Activated B cell treated with CpG ODN at 0.5 μM for 24 hours (primary cell): ENCODE measurements around the gene EBF3. TPM values are rescaled to one million over a fixed set of nuclear protein-coding genes. Genes with fewer than 3 reads are reported as not detected.

Experiments used
- ATAC-seq: fragments of 200-7000 bp; cut with Tn5 transposase; one replicate; pipeline ENCODE4 v1.10.0; 2021; ENCODE audit warnings: low read depth, mild to moderate bottlenecking, moderate library complexity
- CTCF ChIA-PET: fragments of 350-600 bp; sonication (Branson Sonifier 250); formaldehyde crosslinking; loops from one replicate; lab custom pipeline; 2021; ENCODE audit warnings: antibody characterized with exemption; lab: Charles Lee
- POLR2A ChIA-PET: fragments of 350-600 bp; sonication (Branson Sonifier 250); formaldehyde crosslinking; loops from one replicate; lab custom pipeline; 2021; ENCODE audit warnings: antibody characterized with exemption; lab: Charles Lee
- DNase-seq: peaks from one replicate; pipeline ENCODE4 v3.0.0; 2022
- H3K27ac Mint-ChIP-seq: one replicate; pipeline ENCODE4 v1.8.0; 2020; ENCODE audit warnings: mixed read lengths
- H3K27me3 Mint-ChIP-seq: one replicate; pipeline ENCODE4 v1.8.0; 2021; ENCODE audit warnings: mixed read lengths
- H3K36me3 Mint-ChIP-seq: one replicate; pipeline ENCODE4 v1.8.0; 2021; ENCODE audit warnings: low read depth, mixed read lengths
- H3K4me1 Mint-ChIP-seq: one replicate; pipeline ENCODE4 v1.8.0; 2021; ENCODE audit warnings: mixed read lengths
- H3K4me3 Mint-ChIP-seq: one replicate; pipeline ENCODE4 v1.8.0; 2020; ENCODE audit warnings: mild to moderate bottlenecking, mixed read lengths
- H3K9me3 Mint-ChIP-seq: one replicate; pipeline ENCODE4 v1.8.0; 2020; ENCODE audit warnings: mixed read lengths
- intact Hi-C: fragments of 100-400 bp; cut with micrococcal nuclease; formaldehyde crosslinking; loops from one replicate; pipeline ENCODE4 v1.15.1; 2024
- total RNA-seq: library from RNA; stranded (reverse); gene quantifications from 2 replicates; pipeline ENCODE4 v1.2.3, GENCODE V29; 2022
- TF ChIP-seq, protein P1 (sequence below): fragments of 200-600 bp; IDR thresholded peaks from one replicate; pipeline ENCODE4 v1.8.0; 2022; ENCODE audit warnings: antibody characterized with exemption, mild to moderate bottlenecking

EBF3 gene
- total RNA-seq, 1 donor from 2014 or later, result not detected

DNA sequence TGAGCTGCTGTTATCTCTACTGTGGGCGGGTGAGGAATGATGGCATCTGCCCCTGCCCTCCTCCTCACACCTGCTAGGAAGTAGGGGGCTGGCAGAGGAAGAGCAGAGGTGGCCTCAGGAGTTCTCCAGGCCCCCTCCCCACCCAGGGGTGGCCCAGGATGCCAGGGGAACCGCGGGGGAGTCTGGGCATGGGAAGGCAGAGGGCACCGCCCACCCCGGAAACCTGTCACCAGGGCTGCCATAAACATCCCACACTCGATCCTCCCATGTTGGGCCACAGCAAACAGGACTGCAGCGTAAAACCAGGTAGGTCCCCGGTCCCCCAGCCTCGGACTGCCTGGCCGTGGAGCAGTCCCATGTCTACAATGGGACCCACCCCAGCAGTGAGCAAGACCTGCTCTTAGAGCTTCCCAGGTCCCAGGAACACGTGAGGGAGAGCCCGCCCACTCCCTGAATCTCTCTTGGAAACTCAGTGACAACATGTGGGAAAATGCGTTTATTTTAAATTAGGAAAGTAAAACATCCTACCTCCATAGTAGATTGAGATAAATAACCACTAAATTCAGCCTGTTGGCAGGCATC is 23.4 kb downstream of the EBF3 start:
- DNase-seq, result no peak

DNA sequence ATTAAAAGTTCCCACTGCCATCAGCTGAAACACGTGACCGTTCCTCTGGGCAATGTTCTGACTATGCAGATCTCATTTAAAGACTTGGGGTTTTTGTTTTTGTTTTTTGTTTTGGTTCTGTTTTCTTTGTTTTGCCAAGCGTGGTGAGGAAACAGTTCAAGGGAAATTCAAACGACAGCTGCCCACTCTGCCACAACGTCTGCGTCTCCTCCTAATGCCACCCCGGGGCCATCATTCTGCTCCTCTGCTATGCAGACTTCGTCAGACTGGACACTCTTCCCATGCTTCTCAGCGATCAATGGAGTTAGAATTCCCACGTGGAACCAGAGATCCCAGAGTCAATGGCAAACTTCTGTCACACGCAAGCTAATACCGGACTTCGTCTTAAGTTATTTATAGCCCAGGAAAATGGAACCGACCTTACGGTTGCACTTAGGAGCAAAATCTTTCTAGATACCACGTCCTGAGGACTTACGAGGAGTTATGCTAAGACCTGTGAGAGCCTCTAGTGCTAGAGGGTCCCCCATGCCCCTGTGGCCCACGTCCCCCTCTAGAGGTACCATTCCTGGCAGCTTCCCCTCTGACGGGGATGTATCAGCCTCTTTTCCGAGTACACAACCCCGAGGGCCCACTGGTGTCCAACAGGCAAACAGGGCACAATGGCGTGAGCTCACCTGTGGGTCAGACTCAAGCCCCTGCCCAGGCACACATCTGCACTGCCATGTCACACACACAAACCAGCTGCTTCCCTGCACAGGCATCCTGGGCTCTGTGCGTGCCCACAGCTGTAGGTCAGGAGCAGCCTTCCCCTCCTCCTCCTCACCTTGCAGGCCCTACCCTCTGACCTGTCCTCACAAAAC is 24.4 kb downstream of the EBF3 start:
- POLR2A ChIA-PET, result no interaction called here
- H3K27ac Mint-ChIP-seq, result no peak overlapping the region
- CTCF ChIA-PET, result no interaction called here
- intact Hi-C loops, result no loop called here
- TF ChIP-seq, protein P1, sequence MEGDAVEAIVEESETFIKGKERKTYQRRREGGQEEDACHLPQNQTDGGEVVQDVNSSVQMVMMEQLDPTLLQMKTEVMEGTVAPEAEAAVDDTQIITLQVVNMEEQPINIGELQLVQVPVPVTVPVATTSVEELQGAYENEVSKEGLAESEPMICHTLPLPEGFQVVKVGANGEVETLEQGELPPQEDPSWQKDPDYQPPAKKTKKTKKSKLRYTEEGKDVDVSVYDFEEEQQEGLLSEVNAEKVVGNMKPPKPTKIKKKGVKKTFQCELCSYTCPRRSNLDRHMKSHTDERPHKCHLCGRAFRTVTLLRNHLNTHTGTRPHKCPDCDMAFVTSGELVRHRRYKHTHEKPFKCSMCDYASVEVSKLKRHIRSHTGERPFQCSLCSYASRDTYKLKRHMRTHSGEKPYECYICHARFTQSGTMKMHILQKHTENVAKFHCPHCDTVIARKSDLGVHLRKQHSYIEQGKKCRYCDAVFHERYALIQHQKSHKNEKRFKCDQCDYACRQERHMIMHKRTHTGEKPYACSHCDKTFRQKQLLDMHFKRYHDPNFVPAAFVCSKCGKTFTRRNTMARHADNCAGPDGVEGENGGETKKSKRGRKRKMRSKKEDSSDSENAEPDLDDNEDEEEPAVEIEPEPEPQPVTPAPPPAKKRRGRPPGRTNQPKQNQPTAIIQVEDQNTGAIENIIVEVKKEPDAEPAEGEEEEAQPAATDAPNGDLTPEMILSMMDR, result no peak
- H3K4me1 Mint-ChIP-seq, result no peaks in the 10 kb centered on the region
- H3K27me3 Mint-ChIP-seq, result peaks cover 6% of the 10 kb centered on the region
- ATAC-seq (no peak), DNase-seq (no peak)
- no peaks in the 10 kb centered on the region for H3K9me3 Mint-ChIP-seq
- H3K4me3 Mint-ChIP-seq, result no peak overlapping the region
- no peaks in the 10 kb centered on the region for H3K36me3 Mint-ChIP-seq

More for the DNA sequence above, 23.4 kb downstream of the EBF3 start:
- TF ChIP-seq, protein P1, result no peak
- Mint-ChIP-seq H3K4me1 (no peaks in the 10 kb centered on the region), H3K27me3 (peaks cover 8% of the 10 kb centered on the region), H3K27ac (no peak overlapping the region), H3K36me3 (no peaks in the 10 kb centered on the region), H3K4me3 (no peak overlapping the region), H3K9me3 (no peaks in the 10 kb centered on the region)
- ATAC-seq, result no peak
- ChIA-PET CTCF (no interaction called here), POLR2A (no interaction called here)
- intact Hi-C loops, result no loop called here

DNA sequence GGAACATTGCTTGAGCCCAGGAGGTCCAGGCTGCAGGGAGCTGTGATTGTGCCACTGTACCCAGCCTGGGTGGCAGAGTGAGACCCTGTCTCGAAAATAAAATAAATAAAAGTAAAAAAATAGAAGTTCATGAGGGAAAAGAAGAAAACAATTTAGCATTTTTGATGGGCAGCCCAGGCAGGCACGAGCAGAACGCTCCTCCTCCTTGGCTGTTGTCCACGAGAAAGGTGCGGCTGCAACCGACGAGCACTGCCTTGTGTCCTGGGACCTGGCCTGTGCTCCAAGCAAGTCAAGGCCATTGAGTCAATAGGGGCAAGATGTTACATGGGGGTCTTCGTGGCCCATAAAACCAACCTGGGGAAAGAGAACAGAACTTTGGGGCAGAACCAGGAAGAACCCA is 25.6 kb downstream of the EBF3 start:
- POLR2A ChIA-PET, result no interaction called here
- DNase-seq (no peak), ATAC-seq (no peak)
- Mint-ChIP-seq H3K4me1 (no peaks in the 10 kb centered on the region), H3K27ac (no peak overlapping the region), H3K4me3 (no peak overlapping the region), H3K36me3 (no peaks in the 10 kb centered on the region), H3K9me3 (no peaks in the 10 kb centered on the region), H3K27me3 (peaks cover 6% of the 10 kb centered on the region)
- CTCF ChIA-PET, result no interaction called here
- TF ChIP-seq, protein P1, result no peak
- intact Hi-C loops, result no loop called here

DNA sequence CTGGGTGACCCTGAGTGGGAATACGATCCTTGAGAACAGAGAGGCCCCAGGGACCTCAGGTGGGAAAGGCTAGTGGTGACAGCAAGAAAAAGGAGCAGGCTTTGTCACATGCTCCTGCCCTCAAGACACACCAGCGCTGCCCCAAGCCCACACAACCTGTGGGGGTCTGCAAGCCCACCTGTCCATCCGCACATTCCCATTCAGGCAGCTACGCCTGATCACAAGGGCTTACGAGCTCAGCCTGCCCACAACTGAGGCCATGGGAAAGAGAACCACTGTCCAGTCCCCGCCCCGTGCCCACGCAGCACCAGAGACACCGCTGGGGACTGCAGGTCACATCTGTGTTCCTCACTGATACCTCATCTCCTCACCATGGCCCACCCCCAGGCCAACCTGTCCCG is 26.7 kb downstream of the EBF3 start:
- Mint-ChIP-seq H3K36me3 (no peaks in the 10 kb centered on the region), H3K27me3 (peaks cover 6% of the 10 kb centered on the region), H3K4me1 (no peaks in the 10 kb centered on the region), H3K9me3 (no peaks in the 10 kb centered on the region), H3K27ac (no peak overlapping the region), H3K4me3 (no peak overlapping the region)
- ChIA-PET POLR2A (no interaction called here), CTCF (no interaction called here)
- intact Hi-C loops, result no loop called here
- TF ChIP-seq, protein P1, result no peak
- ATAC-seq (no peak), DNase-seq (no peak)

DNA sequence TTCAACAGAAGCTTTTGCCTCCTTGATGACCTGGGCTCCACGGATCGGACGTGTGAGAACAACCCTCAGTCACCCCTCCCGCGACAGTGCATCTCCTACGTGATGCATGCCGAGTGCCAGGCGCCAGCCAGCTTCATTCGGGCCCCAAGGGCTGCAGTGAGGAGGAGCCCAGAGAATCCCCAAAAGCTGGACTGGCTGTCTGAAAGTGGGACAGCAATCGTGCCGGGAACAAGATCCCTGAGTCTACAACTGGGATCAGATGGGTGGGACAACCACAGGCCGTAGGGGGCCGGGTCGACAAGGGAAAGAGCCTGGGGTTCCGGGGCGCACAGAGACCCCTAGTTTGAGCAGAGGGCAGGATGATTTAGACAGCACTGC is 27.2 kb downstream of the EBF3 start:
- TF ChIP-seq, protein P1, result no peak
- Mint-ChIP-seq H3K27ac (no peak overlapping the region), H3K4me1 (no peaks in the 10 kb centered on the region), H3K36me3 (no peaks in the 10 kb centered on the region), H3K4me3 (no peak overlapping the region), H3K9me3 (no peaks in the 10 kb centered on the region), H3K27me3 (peaks cover 6% of the 10 kb centered on the region)
- DNase-seq (no peak), ATAC-seq (no peak)
- intact Hi-C loops, result no loop called here
- ChIA-PET CTCF (no interaction called here), POLR2A (no interaction called here)
